GM12864 (cell line): ENCODE results near the gene MTSS2.

Source experiments
- DNase-seq: peaks from one replicate; pipeline ENCODE4 v3.0.0-alpha.2; 2011; ENCODE audit warnings: low read depth
- H3K4me3 ChIP-seq: 2 replicates; pipeline ENCODE4 v1.5.1; 2011; ENCODE audit warnings: mild to moderate bottlenecking, low read depth, low read length, control low read depth
- TF ChIP-seq, protein P1 (sequence below): IDR thresholded peaks from 2 replicates; pipeline ENCODE4 v1.5.1; 2011; ENCODE audit warnings: low read depth, mild to moderate bottlenecking, moderate library complexity, low read length, control low read depth, inconsistent platforms; ENCODE audit errors: missing control alignments

The MTSS2 gene

GRCh38 chr16:70694868-70695218, 9.0 kb upstream of the MTSS2 start:
- no peak for DNase-seq
- H3K4me3 ChIP-seq: no peak overlapping the region
- TF ChIP-seq, protein P1, sequence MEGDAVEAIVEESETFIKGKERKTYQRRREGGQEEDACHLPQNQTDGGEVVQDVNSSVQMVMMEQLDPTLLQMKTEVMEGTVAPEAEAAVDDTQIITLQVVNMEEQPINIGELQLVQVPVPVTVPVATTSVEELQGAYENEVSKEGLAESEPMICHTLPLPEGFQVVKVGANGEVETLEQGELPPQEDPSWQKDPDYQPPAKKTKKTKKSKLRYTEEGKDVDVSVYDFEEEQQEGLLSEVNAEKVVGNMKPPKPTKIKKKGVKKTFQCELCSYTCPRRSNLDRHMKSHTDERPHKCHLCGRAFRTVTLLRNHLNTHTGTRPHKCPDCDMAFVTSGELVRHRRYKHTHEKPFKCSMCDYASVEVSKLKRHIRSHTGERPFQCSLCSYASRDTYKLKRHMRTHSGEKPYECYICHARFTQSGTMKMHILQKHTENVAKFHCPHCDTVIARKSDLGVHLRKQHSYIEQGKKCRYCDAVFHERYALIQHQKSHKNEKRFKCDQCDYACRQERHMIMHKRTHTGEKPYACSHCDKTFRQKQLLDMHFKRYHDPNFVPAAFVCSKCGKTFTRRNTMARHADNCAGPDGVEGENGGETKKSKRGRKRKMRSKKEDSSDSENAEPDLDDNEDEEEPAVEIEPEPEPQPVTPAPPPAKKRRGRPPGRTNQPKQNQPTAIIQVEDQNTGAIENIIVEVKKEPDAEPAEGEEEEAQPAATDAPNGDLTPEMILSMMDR: no peak

- TF ChIP-seq, protein P1: no peak
- no peak for DNase-seq
- no peak overlapping the region for H3K4me3 ChIP-seq
Observed at GRCh38 chr16:70694088-70694867, 8.4 kb upstream of the MTSS2 start.

- TF ChIP-seq, protein P1: no peak
- no peak for DNase-seq
- no peak overlapping the region for H3K4me3 ChIP-seq
Observed at GRCh38 chr16:70692873-70693671, 7.2 kb upstream of the MTSS2 start.

- no peak overlapping the region for H3K4me3 ChIP-seq
- TF ChIP-seq, protein P1: no peak
- DNase-seq: no peak
Observed at GRCh38 chr16:70692130-70692872, 6.4 kb upstream of the MTSS2 start.

GRCh38 chr16:70691223-70692129, 5.6 kb upstream of the MTSS2 start:
- TF ChIP-seq, protein P1: no peak
- no peak for DNase-seq
- H3K4me3 ChIP-seq: no peak overlapping the region
